H9 (cell line): ENCODE data around the gene AVPR2. TPM values are rescaled to one million over a fixed set of nuclear protein-coding genes. Genes with fewer than 3 reads are reported as not detected.

Experiments
- DNase-seq: peaks from one replicate; pipeline ENCODE4 v3.0.0-alpha.2; 2017
- H2AFZ ChIP-seq: one replicate; pipeline ENCODE4 v1.6.1; 2013; ENCODE audit warnings: mild to moderate bottlenecking, low read length, control low read depth, moderate library complexity
- H2AK5ac ChIP-seq: 2 replicates; pipeline ENCODE4 v1.6.1; 2013; ENCODE audit warnings: low read length, control low read depth, mixed read lengths; ENCODE audit not compliant: insufficient read length
- H2BK120ac ChIP-seq: one replicate; pipeline ENCODE4 v1.6.1; 2013; ENCODE audit warnings: low read depth, mild to moderate bottlenecking, low read length, control low read depth, inconsistent platforms; ENCODE audit not compliant: poor library complexity, severe bottlenecking
- H2BK12ac ChIP-seq: 2 replicates; pipeline ENCODE4 v1.6.1; 2013; ENCODE audit warnings: low read length, control low read depth, mixed read lengths, low read depth; ENCODE audit not compliant: insufficient read length
- H2BK15ac ChIP-seq: 2 replicates; pipeline ENCODE4 v1.6.1; 2013; ENCODE audit warnings: low read depth, low read length, control low read depth
- H2BK20ac ChIP-seq: one replicate; pipeline ENCODE4 v1.6.1; 2013; ENCODE audit warnings: low read depth, mild to moderate bottlenecking, low read length, control low read depth, inconsistent platforms; ENCODE audit not compliant: poor library complexity, severe bottlenecking
- H2BK5ac ChIP-seq: 2 replicates; pipeline ENCODE4 v1.6.1; 2013; ENCODE audit warnings: low read length, control low read depth, mixed read lengths; ENCODE audit not compliant: insufficient read length
- H3K14ac ChIP-seq: 2 replicates; pipeline ENCODE4 v1.6.1; 2013; ENCODE audit warnings: low read length, control low read depth; ENCODE audit not compliant: insufficient read depth
- H3K18ac ChIP-seq: 2 replicates; pipeline ENCODE4 v1.6.1; 2013; ENCODE audit warnings: low read depth, mild to moderate bottlenecking, mixed read lengths, low read length, control low read depth; ENCODE audit not compliant: insufficient read length
- H3K23ac ChIP-seq: 2 replicates; pipeline ENCODE4 v1.6.1; 2013; ENCODE audit warnings: low read length, control low read depth, mixed read lengths, low read depth; ENCODE audit not compliant: insufficient read length
- H3K23me2 ChIP-seq: 2 replicates; pipeline ENCODE4 v1.6.1; 2013; ENCODE audit warnings: low read depth, mild to moderate bottlenecking, mixed read lengths, low read length, control low read depth; ENCODE audit not compliant: insufficient read length, poor library complexity, severe bottlenecking
- H3K27ac ChIP-seq: 2 replicates; pipeline ENCODE4 v1.5.1; 2013; ENCODE audit warnings: low read length, control low read depth, mixed read lengths, low read depth; ENCODE audit not compliant: insufficient read length
- H3K27me3 ChIP-seq: 2 replicates; pipeline ENCODE4 v1.6.1; 2013; ENCODE audit warnings: low read length, control low read depth, inconsistent platforms; ENCODE audit not compliant: insufficient read depth
- H3K4ac ChIP-seq: 2 replicates; pipeline ENCODE4 v1.6.1; 2013; ENCODE audit warnings: low read depth, mild to moderate bottlenecking, control low read depth, inconsistent platforms, low read length, moderate library complexity
- H3K4me1 ChIP-seq: 2 replicates; pipeline ENCODE4 v1.6.1; 2013; ENCODE audit warnings: low read length, control low read depth, inconsistent platforms; ENCODE audit not compliant: insufficient read depth
- H3K4me2 ChIP-seq: 2 replicates; pipeline ENCODE4 v1.6.1; 2013; ENCODE audit warnings: low read length, control low read depth, mixed read lengths; ENCODE audit not compliant: insufficient read length, insufficient read depth
- H3K56ac ChIP-seq: 2 replicates; pipeline ENCODE4 v1.6.1; 2013; ENCODE audit warnings: low read depth, mild to moderate bottlenecking, mixed read lengths, low read length, control low read depth; ENCODE audit not compliant: insufficient read length
- H3K79me1 ChIP-seq: 2 replicates; pipeline ENCODE4 v1.6.1; 2013; ENCODE audit warnings: low read depth, mild to moderate bottlenecking, moderate library complexity, low read length, control low read depth, inconsistent platforms; ENCODE audit not compliant: insufficient read depth, poor library complexity, severe bottlenecking
- H3K79me2 ChIP-seq: 2 replicates; pipeline ENCODE4 v1.6.1; 2013; ENCODE audit warnings: low read length, control low read depth, inconsistent platforms; ENCODE audit not compliant: insufficient read depth
- H3K9ac ChIP-seq: 2 replicates; pipeline ENCODE4 v1.6.1; 2013; ENCODE audit warnings: low read length, control low read depth, mixed read lengths; ENCODE audit not compliant: insufficient read length; ENCODE audit errors: extremely low read depth
- H3K9me3 ChIP-seq: one replicate; pipeline ENCODE4 v1.6.1; 2013; ENCODE audit warnings: low read depth, low read length, inconsistent platforms; ENCODE audit not compliant: control insufficient read depth
- H3T11ph ChIP-seq: one replicate; pipeline ENCODE4 v1.6.1; 2013; ENCODE audit warnings: mild to moderate bottlenecking, low read length, control low read depth, inconsistent platforms
- H4K20me1 ChIP-seq: one replicate; pipeline ENCODE4 v1.6.1; 2013; ENCODE audit not compliant: control insufficient read depth, insufficient read length, insufficient read depth
- H4K5ac ChIP-seq: 2 replicates; pipeline ENCODE4 v1.6.1; 2013; ENCODE audit warnings: low read depth, mild to moderate bottlenecking, mixed read lengths, low read length, control low read depth; ENCODE audit not compliant: insufficient read length
- H4K8ac ChIP-seq: replicated peaks from 2 replicates; pipeline ENCODE4 v1.6.1; 2013; ENCODE audit warnings: low read length, control low read depth, mixed read lengths, low read depth; ENCODE audit not compliant: insufficient read length
- H4K91ac ChIP-seq: 2 replicates; pipeline ENCODE4 v1.6.1; 2013; ENCODE audit warnings: low read depth, mild to moderate bottlenecking, moderate library complexity, mixed read lengths, low read length, control low read depth; ENCODE audit not compliant: insufficient read length
- H3K27ac Mint-ChIP-seq, 3 experiments: 2 replicates in 2 of 3; 3 replicates in 1 of 3; pipeline ENCODE4 v1.8.0; 2020 to 2021; ENCODE audit warnings: mixed read lengths in 3 of 3, mild to moderate bottlenecking in 1 of 3, moderate library complexity in 1 of 3
- H3K27me3 Mint-ChIP-seq: 2 replicates; pipeline ENCODE4 v1.8.0; 2021; ENCODE audit warnings: low read depth, mild to moderate bottlenecking, moderate library complexity, mixed read lengths
- H3K36me3 Mint-ChIP-seq, 3 experiments: 2 replicates in 2 of 3; 3 replicates in 1 of 3; pipeline ENCODE4 v1.8.0; 2020 to 2021; ENCODE audit warnings: low read depth in 3 of 3, mixed read lengths in 3 of 3; ENCODE audit not compliant: insufficient read depth in 1 of 3
- H3K4me1 Mint-ChIP-seq, 2 experiments: 2 replicates each; pipeline ENCODE4 v1.8.0; 2020; ENCODE audit warnings: mixed read lengths in 2 of 2
- H3K4me3 Mint-ChIP-seq, 2 experiments: 2 replicates in 1 of 2; 3 replicates in 1 of 2; pipeline ENCODE4 v1.8.0; 2020 to 2021; ENCODE audit warnings: mild to moderate bottlenecking in 2 of 2, mixed read lengths in 2 of 2, moderate library complexity in 1 of 2
- H3K9me3 Mint-ChIP-seq, 2 experiments: 2 replicates in 1 of 2; 3 replicates in 1 of 2; pipeline ENCODE4 v1.8.0; 2020; ENCODE audit warnings: mild to moderate bottlenecking in 2 of 2, mixed read lengths in 2 of 2, moderate library complexity in 1 of 2
- CTCF ChIP-seq: fragments of 200-600 bp; sonication (generic); conservative IDR thresholded peaks from 3 replicates; pipeline ENCODE4 v1.8.0; 2021; ENCODE audit warnings: antibody characterized with exemption, mild to moderate bottlenecking
- WGBS: extraction: QIAGEN DNeasy Blood & Tissue Kit; methylation state at CpG from one replicate; pipeline ENCODE4 v1.1.7; 2013; ENCODE audit warnings: missing lambda C conversion rate, low lambda C conversion rate, mixed read lengths; ENCODE audit not compliant: insufficient read length; ENCODE audit errors: extremely low coverage; 5-methylcytosine and 5-hydroxymethylcytosine counted together
- total RNA-seq: library from RNA; stranded (reverse); gene quantifications from 2 replicates; pipeline ENCODE4 v1.2.1, GENCODE V29; 2021

Gene AVPR2
- total RNA-seq, 1 experiment from 2014 or later: not detected

GRCh38 chrX:153903238-153903980 is 1.1 kb upstream of the AVPR2 start:
- Histone ChIP-seq H3K4me1 (no peaks in the 10 kb centered on the region), H2AFZ (no peak overlapping the region), H2BK120ac (no peak overlapping the region), H4K20me1 (no peaks in the 10 kb centered on the region), H3K4ac (no peak overlapping the region), H2BK12ac (no peak overlapping the region), H3K27ac (no peak overlapping the region), H3K79me2 (no peaks in the 10 kb centered on the region), H3K14ac (0 out of 2 replicates have a peak overlapping the region, but pooled peaks have one; percentile 6), H3K27me3 (no peaks in the 10 kb centered on the region), H3K79me1 (no peaks in the 10 kb centered on the region), H2BK5ac (no peak overlapping the region), H2AK5ac (no peak overlapping the region), H3K9me3 (peaks cover 6% of the 10 kb centered on the region), H3T11ph (no peak overlapping the region), H3K18ac (peak overlapping the region; percentile 77), H3K9ac (no peak overlapping the region), H3K23me2 (no peaks in the 10 kb centered on the region), H2BK20ac (no peak overlapping the region), H3K56ac (no peak overlapping the region), H4K8ac (no peak overlapping the region), H4K5ac (no peak overlapping the region), H3K4me2 (no peak overlapping the region), H2BK15ac (no peak overlapping the region), H4K91ac (no peak overlapping the region), H3K23ac (no peak overlapping the region)
- Mint-ChIP-seq H3K4me3 (no peak overlapping the region), H3K27ac (peak overlapping the region in 1 of 3 experiments; percentile 34; a peak in 3 of 7 replicates), H3K9me3 (peaks cover 63 to 65% of the 10 kb centered on the region in 2 experiments), H3K27me3 (peaks cover 4% of the 10 kb centered on the region; the same call in 1 of the 2 replicates), H3K36me3 (peaks cover under 1 to 14% (median 4%) of the 10 kb centered on the region in 3 experiments; a peak in 5 of 7 replicates), H3K4me1 (peaks cover 5 to 22% of the 10 kb centered on the region in 2 experiments)
- peak; percentile 24 for DNase-seq
- no peak for TF ChIP-seq CTCF
- WGBS: no CpG with 5 or more reads among the region's 18 CpGs
